Caki2 (cell line): ENCODE measurements around the gene ZNF512B. TPM values are rescaled to one million over a fixed set of nuclear protein-coding genes. Genes with fewer than 3 reads are reported as not detected.
A peak's percentile ranks its signal among the peaks of the same experiment; 100 is the strongest.
"Not testable (repeated sequence)": the region's sequence is repeated elsewhere in the genome, so short reads cannot be mapped to it uniquely, and the experiment has no call there.

Experiments
- DNase-seq: peaks from one replicate; pipeline ENCODE4 v3.0.0-alpha.2; 2015; ENCODE audit warnings: low read depth
- in situ Hi-C: cut with HindIII; loops from 2 replicates; pipeline ENCODE4 v1.10.0; 2016; ENCODE audit warnings: low sequenced_read_pairs, low pct_unique_long_range_greater_than_20kb, mixed read lengths
- total RNA-seq: library from RNA; depleted of rRNA; stranded (reverse); fragments of >200 nt; shearing (Covaris generic); gene quantifications from 2 replicates; pipeline ENCODE4 v1.2.3, GENCODE V29; 2014; ENCODE audit warnings: low replicate concordance; rRNA removed

ZNF512B gene
- 5.8 and 6.6 TPM in 2 replicates for total RNA-seq

GRCh38 chr20:63969838-63970713 lies at the start of gene ZNF512B:
Gene ZNF512B (minus strand): TSS chr20:63969930. CDS start chr20:63967950, 1,980 bp downstream.
- in situ Hi-C loops, result no loop called here
- DNase-seq, result peak; percentile 33

GRCh38 chr20:64015635-64016034 lies 45.9 kb upstream of the ZNF512B start:
- no peak for DNase-seq
- in situ Hi-C loops, result no loop called here

- DNase-seq, in situ Hi-C loops: not testable (repeated sequence)
Observed at GRCh38 chr20:64012385-64013154, 42.8 kb upstream of the ZNF512B start.

- DNase-seq, result no peak
- in situ Hi-C loops, result no loop called here
Observed at GRCh38 chr20:64011366-64011779, 41.6 kb upstream of the ZNF512B start.

- DNase-seq, result peak; percentile 14
- in situ Hi-C loops, result no loop called here
Observed at GRCh38 chr20:64010711-64011237, 41.0 kb upstream of the ZNF512B start.

GRCh38 chr20:64009811-64010387 lies 40.2 kb upstream of the ZNF512B start:
- in situ Hi-C loops, result no loop called here
- no peak for DNase-seq

GRCh38 chr20:64006902-64007301 lies 37.2 kb upstream of the ZNF512B start:
- in situ Hi-C loops, result no loop called here
- no peak for DNase-seq

- in situ Hi-C loops, result no loop called here
- DNase-seq, result no peak
Observed at GRCh38 chr20:64006490-64006889, 36.8 kb upstream of the ZNF512B start.

GRCh38 chr20:64005394-64005793 lies 35.7 kb upstream of the ZNF512B start:
- no peak for DNase-seq
- in situ Hi-C loops, result no loop called here

- DNase-seq, result peak; percentile 78
- in situ Hi-C loops, result no loop called here
Observed at GRCh38 chr20:64003960-64004725, 34.4 kb upstream of the ZNF512B start.

GRCh38 chr20:64001607-64002011 lies 31.9 kb upstream of the ZNF512B start:
- DNase-seq, result peak; percentile 75
- in situ Hi-C loops, result no loop called here

GRCh38 chr20:64000906-64001305 lies 31.2 kb upstream of the ZNF512B start:
- DNase-seq, result no peak
- in situ Hi-C loops, result no loop called here

- in situ Hi-C loops, result no loop called here
- DNase-seq, result no peak
Observed at GRCh38 chr20:63982937-63983336, 13.2 kb upstream of the ZNF512B start.

GRCh38 chr20:63980806-63981728 lies 11.3 kb upstream of the ZNF512B start, which contains the start of gene PRPF6:
Gene PRPF6 (plus strand): TSS chr20:63981132. CDS start chr20:63981246, 114 bp downstream.
- DNase-seq, result peak; percentile 90
- in situ Hi-C loops, result no loop called here

- in situ Hi-C loops, result no loop called here
- no peak for DNase-seq
Observed at GRCh38 chr20:63980317-63980805, 10.6 kb upstream of the ZNF512B start.

GRCh38 chr20:63979557-63980316 lies 10.0 kb upstream of the ZNF512B start, which contains the start of gene SAMD10:
Gene SAMD10 (minus strand): TSS chr20:63979642. CDS start chr20:63979467, 175 bp downstream.
- in situ Hi-C loops, result no loop called here
- peak; percentile 87 for DNase-seq
